Left ventricle myocardium superior (tissue), 1 donor: ENCODE data around the gene RASSF10. TPM values are rescaled to one million over a fixed set of nuclear protein-coding genes. Genes with fewer than 3 reads are reported as not detected.
A peak's percentile ranks its signal among the peaks of the same experiment; 100 is the strongest.

Experiments used
- ATAC-seq: fragments of 200-7000 bp; cut with Tn5 transposase; one replicate; pipeline ENCODE4 v1.9.1; 2020; ENCODE audit warnings: mild to moderate bottlenecking, moderate library complexity
- DNase-seq: peaks from one replicate; pipeline ENCODE4 v3.0.0-alpha.2; 2020
- intact Hi-C: fragments of 100-400 bp; cut with micrococcal nuclease; formaldehyde crosslinking; loops from one replicate; pipeline ENCODE4 v1.11.0; 2022
- long read RNA-seq: library from polyadenylated mRNA; unstranded; transcript quantifications from one replicate; pipeline ENCODE4 v2.0.0, GENCODE V29; 2021
- total RNA-seq: library from RNA; stranded (reverse); fragmentation: NEBNext Ultra II Directional; extraction: Animal tissue kit (Norgen Biotek cat#: 25700); gene quantifications from one replicate; pipeline ENCODE4 v1.2.1, GENCODE V29; 2021
- donor health status: DM: no; HTN: yes; CAD: no; lungs with severe emphysema.

Gene RASSF10
- 0.42 TPM for total RNA-seq
- long read RNA-seq: 0 reads

GRCh38 chr11:13008625-13009475 lies at the start of gene RASSF10:
RASSF10 (plus strand) TSS chr11:13009316; CDS start chr11:13009577, 261 bp downstream.
- intact Hi-C loops: no loop called here
- peak; percentile 92 for ATAC-seq
- DNase-seq: peak; percentile 67

GRCh38 chr11:12961615-12962014 lies 47.5 kb upstream of the RASSF10 start:
- no peak for ATAC-seq
- intact Hi-C loops: no loop called here
- DNase-seq: no peak

DNA sequence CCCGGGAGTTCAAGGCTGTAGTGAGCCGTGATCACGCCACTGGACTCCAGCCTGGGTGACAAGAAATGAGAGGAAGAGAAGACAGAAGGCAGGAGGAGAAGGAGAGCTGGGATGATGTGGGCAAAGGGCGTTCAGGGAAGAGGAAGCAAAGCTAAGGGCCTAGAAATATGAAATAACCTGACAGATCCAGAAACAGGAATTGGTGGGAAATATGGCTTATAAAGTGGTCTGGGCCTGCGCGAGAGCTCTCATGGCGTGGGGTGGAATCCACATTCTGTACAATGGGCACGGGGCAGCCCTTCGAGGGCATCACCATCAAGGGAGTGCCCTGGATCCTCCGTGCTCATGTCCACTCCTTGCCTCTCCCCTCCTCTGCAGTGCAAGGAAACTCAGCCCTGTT lies 46.8 kb upstream of the RASSF10 start:
- ATAC-seq: no peak
- no peak for DNase-seq
- intact Hi-C loops: no loop called here

- intact Hi-C loops: no loop called here
- no peak for ATAC-seq
Observed at GRCh38 chr11:12963051-12963450, 46.1 kb upstream of the RASSF10 start.

DNA sequence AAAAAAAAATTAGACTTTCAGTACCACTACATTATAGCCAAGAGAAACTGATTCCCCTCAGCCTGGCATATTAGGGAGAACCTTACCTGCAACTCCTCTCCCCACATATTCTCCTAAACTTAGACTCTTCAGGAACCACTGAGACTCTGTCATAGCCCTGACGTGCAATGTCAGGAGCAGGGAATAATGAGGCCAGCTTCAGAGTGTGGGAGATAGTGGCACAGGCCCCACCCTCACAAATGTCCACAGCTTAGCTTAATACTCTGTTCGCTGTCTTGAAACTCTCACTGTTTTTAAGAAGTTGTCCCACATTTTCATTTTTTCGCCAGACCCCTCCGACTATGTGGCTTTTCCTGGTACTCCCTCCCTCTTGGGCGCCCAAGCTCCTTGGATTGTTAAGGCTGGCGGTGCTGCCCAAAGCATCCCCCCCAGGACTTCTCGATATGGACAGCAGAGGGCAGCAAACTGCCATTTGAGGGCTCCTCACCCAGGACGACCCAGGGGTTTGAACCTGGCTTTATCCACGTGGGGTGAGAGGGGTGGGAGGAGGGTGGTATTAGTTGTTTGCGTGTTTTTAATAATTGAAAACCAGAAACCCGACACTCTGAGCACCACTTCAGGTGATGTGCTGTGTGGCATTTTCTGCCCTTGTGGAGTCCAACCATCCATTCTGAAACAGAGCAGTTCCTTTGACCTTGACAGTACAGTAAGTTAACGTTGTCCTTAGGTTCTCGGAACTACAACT lies 45.2 kb upstream of the RASSF10 start:
- intact Hi-C loops: no loop called here
- DNase-seq: peak; percentile 68

More at GRCh38 chr11:12963051-12963450, 46.1 kb upstream of the RASSF10 start:
- no peak for DNase-seq

GRCh38 chr11:12964650-12965049 lies 44.5 kb upstream of the RASSF10 start:
- ATAC-seq (no peak), DNase-seq (no peak)
- intact Hi-C loops: no loop called here

More for the DNA sequence above, 45.2 kb upstream of the RASSF10 start:
- peak; percentile 89 for ATAC-seq

DNA sequence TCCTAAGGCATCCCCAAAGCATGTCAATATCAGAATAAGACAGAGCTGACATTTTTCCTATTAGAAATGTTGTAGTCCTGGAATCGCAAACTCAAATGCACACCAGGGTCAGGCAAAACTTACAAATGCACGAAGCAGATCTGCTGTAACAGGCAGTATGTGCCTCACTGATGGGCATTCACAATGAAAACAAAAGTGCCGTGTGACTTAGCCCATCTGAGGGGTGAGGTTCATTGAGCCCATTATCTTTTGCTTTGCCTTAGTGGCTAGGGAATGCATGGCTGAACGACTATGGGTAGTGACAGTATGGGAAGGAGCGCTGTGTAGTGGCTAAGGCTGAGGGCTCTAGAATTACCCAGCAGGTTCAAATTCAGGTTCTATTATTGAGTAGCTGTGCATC lies 43.1 kb upstream of the RASSF10 start:
- ATAC-seq (no peak), DNase-seq (no peak)
- intact Hi-C loops: no loop called here

- DNase-seq (no peak), ATAC-seq (no peak)
- intact Hi-C loops: no loop called here
Observed at GRCh38 chr11:12968101-12968500, 41.0 kb upstream of the RASSF10 start.

- DNase-seq: no peak
- ATAC-seq: no peak
- intact Hi-C loops: no loop called here
Observed at GRCh38 chr11:12968826-12969225, 40.3 kb upstream of the RASSF10 start.

- ATAC-seq: no peak
- intact Hi-C loops: loop anchor here (10.0 kb wide), 1 partner anchor 173 kb away; no protein-coding TSS in a partner anchor
- DNase-seq: no peak
Observed at GRCh38 chr11:12971955-12972354, 37.2 kb upstream of the RASSF10 start.

GRCh38 chr11:12973528-12974181 lies 35.5 kb upstream of the RASSF10 start:
- DNase-seq (no peak), ATAC-seq (no peak)
- intact Hi-C loops: loop anchor here (10.0 kb wide), 1 partner anchor 171 kb away; no protein-coding TSS in a partner anchor

DNA sequence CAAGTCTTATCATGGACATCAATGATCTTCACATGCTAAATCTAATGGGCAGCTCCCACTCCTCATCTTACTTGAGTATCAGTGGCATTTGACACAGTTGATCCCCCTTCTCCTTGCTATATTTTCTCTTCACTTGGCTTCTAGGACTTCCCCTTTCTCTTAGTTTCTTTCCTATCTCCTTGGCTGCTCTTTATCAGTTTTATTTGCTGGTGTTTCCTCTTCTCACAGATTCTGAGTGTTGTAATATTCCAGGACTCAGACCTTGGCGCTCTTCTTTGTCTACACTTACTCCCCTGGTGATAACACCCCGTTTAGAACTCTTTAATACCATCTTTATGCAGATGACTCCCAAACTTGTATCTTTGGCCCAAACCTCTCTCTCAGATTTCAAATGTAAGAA lies 33.9 kb upstream of the RASSF10 start:
- DNase-seq (no peak), ATAC-seq (no peak)
- intact Hi-C loops: loop anchor here (10.0 kb wide), 1 partner anchor 170 kb away; no protein-coding TSS in a partner anchor

DNA sequence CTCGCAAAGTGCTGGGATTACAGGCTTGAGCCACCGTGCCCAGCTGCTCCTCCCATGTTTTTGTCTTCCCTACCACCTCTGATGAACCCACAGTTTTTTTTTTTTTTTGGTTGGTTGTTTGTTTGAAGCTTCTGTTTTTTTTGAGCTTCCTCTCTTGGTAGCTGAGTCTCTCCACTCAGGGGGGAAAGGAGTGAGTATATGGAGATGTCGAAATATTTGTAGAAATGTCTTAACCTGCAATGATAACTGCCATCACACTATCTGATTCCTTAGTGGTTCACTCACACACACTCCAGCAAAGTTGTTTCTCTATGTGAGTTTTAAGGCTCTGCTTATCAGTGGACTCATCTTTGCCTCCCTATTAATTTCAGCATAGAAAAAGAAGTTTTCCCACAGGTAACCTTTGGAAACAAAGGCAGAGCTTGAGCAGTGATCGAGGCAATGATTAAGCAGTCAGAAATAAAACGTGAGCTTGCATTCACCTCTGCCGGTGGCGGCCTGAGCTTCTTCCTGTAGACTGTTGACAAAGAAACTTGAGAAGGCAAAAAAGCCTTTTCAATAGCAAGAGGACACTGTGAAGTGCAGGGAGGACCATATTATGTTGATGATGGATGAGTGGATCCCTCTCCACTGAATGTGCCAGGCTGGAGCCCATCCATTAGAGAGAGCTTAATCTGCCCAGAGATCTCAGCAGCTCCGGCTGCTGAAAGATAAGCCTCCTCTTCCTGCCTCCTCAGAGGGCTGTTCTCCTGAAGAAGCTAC lies 29.0 kb upstream of the RASSF10 start:
- intact Hi-C loops: loop anchor here (10.0 kb wide), 1 partner anchor 165 kb away; no protein-coding TSS in a partner anchor
- ATAC-seq: no peak
- DNase-seq: no peak

- intact Hi-C loops: no loop called here
- DNase-seq (no peak), ATAC-seq (no peak)
Observed at GRCh38 chr11:12981676-12982522, 27.2 kb upstream of the RASSF10 start.

GRCh38 chr11:12983336-12983735 lies 25.8 kb upstream of the RASSF10 start:
- intact Hi-C loops: no loop called here
- ATAC-seq (no peak), DNase-seq (no peak)

DNA sequence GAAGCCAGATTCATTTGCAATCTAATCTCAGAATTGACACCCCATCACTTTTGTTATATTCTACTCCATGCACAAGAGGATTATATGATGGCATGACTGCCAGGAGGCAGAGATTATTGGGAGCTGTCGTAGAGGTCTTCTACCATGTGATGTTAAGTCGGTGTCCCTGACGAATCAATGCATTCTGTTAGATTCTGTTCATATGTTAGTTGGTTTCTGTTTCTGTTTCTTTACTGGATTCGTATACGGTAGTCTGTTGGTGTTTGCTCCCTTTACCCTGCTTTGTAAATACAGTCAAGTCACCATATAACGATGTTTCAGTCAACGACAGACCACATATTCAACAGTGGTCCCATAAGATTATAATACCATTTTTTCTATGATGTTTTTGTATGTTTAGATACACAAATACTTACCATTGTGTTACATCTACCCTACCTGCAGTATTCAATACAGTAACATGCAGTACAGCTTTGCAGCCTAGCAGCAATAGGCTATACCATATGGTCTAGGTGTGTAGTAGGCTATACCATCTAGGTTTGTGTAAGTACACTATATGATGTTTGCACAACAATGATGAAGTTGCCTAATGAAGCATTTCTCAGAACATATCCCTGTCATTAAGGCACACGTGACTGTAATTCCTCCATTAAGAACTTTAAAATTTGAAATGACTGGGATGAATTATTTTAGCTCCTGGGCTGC lies 22.8 kb upstream of the RASSF10 start:
- intact Hi-C loops: no loop called here
- DNase-seq: no peak
- no peak for ATAC-seq

- ATAC-seq (no peak), DNase-seq (no peak)
- intact Hi-C loops: no loop called here
Observed at GRCh38 chr11:12989428-12990161, 19.5 kb upstream of the RASSF10 start.
